Stimulated activated CD8-positive, alpha-beta memory T cell treated with anti-CD3 and anti-CD28 coated beads, Interleukin-12 subunit alpha, Interleukin-12 subunit beta, amount 100 ng/mL, for 24 hours (primary cell): Measurements from ENCODE around the gene PTPRN.
"Not testable (repeated sequence)": the region's sequence is repeated elsewhere in the genome, so short reads cannot be mapped to it uniquely, and the experiment has no call there.

Experiments
- DNase-seq: peaks from one replicate; pipeline ENCODE4 v3.0.0-alpha.2; 2020; ENCODE audit errors: extremely low read depth

Gene PTPRN

GRCh38 chr2:219287580-219288265 lies 21.5 kb downstream of the PTPRN start:
- no peak for DNase-seq

- DNase-seq = not testable (repeated sequence)
These were observed 22.1 kb downstream of the PTPRN start for GRCh38 chr2:219287116-219287440.

DNA sequence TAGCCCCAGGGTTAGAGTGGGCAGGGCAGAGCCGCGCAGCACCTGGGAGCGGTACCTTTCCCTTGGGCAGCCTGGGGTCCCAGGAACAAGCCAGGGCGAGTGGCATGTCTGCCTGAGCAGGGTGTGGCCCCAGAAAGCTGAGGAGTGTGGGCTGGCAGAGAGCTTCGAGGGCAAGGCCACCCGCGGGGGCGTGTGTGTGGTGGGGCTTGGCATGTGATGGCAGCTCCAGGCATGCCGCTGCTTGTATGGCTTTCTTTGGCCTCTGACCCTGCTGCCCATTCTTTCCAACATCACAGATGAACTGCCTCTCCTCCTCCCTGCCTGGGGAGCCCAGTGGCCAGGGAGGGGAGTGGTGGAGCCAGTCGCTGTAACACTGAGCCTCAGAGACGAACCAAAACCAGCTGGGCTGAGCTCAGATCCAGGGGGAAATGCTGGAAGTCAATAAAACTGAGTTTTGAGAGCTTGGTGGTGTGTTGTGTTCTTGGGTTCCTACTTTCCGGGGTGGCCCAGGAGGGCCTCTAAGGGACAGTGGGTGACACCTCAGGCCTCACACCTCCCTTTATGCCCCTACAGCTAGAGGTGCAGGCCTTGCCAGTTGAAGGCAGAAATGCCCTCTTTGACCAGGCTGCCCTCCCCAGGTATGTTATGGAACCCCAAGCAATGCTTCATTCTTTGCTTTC lies 22.6 kb downstream of the PTPRN start:
- no peak for DNase-seq

DNA sequence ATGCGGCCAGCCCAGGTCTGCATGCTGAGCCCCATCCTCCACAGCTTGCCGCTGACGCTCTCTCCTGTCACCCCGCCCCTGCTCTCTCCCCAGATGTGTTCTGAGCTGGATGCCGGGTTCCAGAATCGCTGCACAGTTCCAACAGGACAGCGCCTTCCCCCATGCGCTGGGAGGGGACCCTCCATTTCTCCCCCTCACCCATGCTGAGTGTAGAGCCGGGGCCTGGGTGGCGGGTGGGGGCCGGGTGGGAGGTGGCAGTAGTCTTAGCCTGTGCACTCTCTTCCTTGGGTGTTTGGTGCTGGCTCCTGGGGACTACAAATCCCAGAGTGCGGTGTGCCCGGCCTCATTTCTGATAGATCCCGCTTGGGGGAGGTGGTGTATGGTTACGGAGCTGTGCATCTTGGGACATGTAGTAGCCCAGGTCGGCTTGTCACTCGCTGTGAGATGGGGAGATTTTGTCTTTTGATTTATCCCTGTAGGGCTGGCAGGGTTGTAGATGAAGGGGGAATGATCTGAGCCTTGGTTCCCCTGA lies 23.2 kb downstream of the PTPRN start:
- DNase-seq = no peak

DNA sequence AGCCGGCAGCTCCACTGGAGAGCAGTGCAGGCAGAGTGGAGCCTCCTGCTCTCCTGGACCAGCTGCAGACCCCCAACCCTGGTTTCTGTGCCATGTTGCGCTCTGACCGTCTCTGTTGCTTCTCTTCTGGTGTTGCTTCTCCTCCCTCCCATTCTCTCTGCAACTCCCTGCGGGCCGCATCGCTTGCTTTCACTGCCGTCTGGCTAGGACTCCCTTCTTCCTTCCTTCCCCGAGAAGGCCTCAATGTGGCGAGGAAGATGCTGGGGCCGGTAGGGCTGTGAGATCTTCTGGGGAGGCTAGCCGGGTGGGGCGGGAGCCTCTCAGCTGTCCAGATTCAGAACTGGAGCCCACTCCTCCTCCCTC lies 23.8 kb downstream of the PTPRN start:
- no peak for DNase-seq

GRCh38 chr2:219284501-219285372 lies 24.5 kb downstream of the PTPRN start:
- DNase-seq = no peak

- DNase-seq = no peak
These were observed 26.1 kb downstream of the PTPRN start for GRCh38 chr2:219282943-219283581.

- no peak for DNase-seq
These were observed 26.8 kb downstream of the PTPRN start for GRCh38 chr2:219282375-219282774.

- no peak for DNase-seq
These were observed 27.6 kb downstream of the PTPRN start for GRCh38 chr2:219281588-219281987.

- DNase-seq = no peak
These were observed 28.6 kb downstream of the PTPRN start for GRCh38 chr2:219280651-219281050.

DNA sequence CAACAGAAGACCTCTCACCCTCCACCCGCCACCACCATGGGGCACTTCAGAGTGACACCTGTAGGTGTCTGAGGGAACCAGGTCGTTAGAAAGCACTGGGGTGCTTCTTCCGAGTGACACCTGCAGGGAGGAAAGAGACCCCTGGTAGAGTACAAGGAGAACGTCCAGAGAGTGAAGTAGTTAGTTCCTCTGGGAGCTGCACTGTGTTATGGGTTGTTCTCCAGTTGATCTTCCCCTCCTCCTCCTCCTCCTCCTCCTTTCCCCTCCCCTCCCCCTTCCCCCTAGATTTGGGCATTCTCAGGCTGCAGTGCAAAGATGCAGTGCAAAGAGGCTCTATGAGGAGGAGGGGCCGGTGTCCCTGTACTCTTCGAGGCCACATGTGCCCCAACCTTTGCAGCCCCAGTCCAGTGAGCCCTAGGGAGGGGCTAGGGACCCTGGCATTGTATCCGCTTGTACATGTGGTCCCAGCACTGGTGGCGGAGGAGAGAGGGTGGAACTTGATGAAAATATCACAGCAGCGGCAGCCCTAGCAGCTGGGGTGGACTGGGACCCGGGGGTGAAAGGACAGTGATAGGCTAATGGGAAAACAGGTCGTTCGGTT lies 29.2 kb downstream of the PTPRN start:
- DNase-seq = no peak

DNA sequence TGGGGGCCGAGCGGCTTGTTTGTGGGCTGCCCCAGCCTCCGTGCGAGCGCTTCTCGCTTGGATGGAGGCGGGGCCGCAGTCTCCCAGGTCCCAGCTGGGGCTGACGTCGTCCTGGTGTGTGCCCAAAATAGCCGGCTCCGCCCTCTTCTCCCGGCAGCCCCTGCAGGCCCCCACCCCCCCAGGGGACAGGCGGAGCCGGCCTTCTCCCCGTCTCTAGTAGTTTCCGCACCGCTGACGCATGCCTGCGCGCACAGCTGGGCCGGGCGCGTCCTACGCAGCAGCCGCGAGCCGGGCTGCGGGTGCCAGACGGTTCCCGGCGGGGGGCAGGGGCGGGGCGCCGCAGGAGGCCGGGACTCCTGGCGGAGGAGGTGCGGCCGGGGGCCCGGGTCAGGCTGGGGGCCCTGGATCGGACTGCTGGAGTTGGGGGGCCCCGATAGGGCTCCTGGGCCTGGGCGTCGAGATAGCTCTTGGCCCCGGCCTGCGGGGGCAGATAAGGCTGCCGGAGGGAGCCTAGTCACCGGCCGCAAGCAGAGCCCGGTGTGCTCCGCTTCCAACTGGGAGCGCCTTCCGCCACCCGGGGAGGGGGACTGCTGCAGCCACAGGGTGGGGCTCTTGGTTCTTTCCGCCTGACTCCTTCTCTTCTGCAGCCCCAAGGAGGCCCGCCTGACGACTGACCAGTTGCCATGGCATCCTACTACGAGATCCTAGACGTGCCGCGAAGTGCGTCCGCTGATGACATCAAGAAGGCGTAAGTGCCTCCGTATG lies 29.9 kb downstream of the PTPRN start, which contains the start of gene DNAJB2:
TSS of gene DNAJB2 (plus strand) at position 216 of the 765 bp plus-strand sequence. CDS start at position 684, 468 bp downstream.
- peak; percentile 98 for DNase-seq

- DNase-seq = no peak
These were observed 30.5 kb downstream of the PTPRN start for GRCh38 chr2:219278655-219279150.

- no peak for DNase-seq
These were observed 31.2 kb downstream of the PTPRN start for GRCh38 chr2:219277703-219278654.

DNA sequence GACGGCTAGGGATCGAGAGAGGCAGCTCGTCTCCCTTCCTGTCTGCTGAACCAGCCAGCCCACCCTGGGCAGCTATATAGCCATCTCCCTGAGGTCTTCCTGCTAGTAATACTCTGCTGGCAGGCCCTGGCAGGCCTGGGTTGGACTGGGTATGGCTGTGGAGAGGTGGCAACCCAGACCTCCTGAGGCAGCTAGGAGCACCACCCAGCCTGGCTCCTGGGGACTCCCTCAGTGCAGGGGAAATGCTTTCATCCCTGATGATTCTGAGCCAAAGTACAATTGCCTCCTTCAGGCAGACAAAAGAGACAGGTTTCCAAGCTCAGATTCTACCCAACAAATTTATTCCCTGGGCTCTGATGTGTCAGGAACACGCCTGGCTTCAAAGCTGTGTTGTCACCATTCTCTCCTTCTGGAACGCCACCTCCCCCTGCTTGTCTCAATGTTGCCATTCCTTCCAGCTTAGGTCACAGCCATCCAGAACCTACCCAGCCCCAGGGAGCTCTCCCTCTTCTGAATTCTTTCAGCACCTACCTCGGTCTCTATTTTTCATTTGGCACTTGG lies 34.8 kb downstream of the PTPRN start:
- DNase-seq = no peak

GRCh38 chr2:219273937-219274336 lies 35.3 kb downstream of the PTPRN start:
- DNase-seq = no peak

DNA sequence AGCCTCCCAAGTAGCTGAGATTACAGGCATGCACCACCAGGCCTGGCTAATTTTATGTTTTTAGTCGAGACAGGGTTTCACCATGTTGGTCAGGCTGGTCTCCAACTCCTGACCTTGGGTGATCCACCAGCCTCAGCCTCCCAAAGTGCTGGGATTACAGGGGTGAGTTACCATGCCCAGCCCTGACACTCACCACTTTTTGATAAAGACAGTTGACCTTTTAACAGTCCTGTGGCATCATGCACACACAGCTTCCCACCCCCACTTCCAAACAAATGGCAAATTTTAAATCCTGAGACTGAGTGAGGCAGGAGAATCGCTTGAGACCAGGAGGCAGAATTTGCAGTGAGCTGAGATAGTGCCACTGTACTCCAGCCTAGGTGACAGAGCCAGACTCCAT lies 36.2 kb downstream of the PTPRN start:
- no peak for DNase-seq

- DNase-seq = no peak
These were observed 36.8 kb downstream of the PTPRN start for GRCh38 chr2:219272356-219272755.

GRCh38 chr2:219271021-219271420 lies 38.2 kb downstream of the PTPRN start:
- no peak for DNase-seq
